Neural progenitor cell (in vitro differentiated cells): ENCODE data around the gene YY1AP1. TPM values are rescaled to one million over a fixed set of nuclear protein-coding genes. Genes with fewer than 3 reads are reported as not detected.

Experiments
- DNase-seq: peaks from one replicate; pipeline ENCODE4 v3.0.0-alpha.2; 2016; ENCODE audit warnings: low spot score
- H2AFZ ChIP-seq: fragments of 200-600 bp; sonication (generic); replicated peaks from 2 replicates; pipeline ENCODE4 v1.6.1; 2016; ENCODE audit warnings: antibody characterized with exemption
- H3F3A ChIP-seq: fragments of 200-600 bp; sonication (generic); 2 replicates; pipeline ENCODE4 v1.6.1; 2016; ENCODE audit warnings: antibody characterized with exemption, low read depth
- H3K27ac ChIP-seq: fragments of 200-600 bp; sonication (generic); 2 replicates; pipeline ENCODE4 v1.5.1; 2016; ENCODE audit warnings: mild to moderate bottlenecking
- H3K27me3 ChIP-seq: fragments of 200-600 bp; sonication (generic); 2 replicates; pipeline ENCODE4 v1.6.1; 2016; ENCODE audit warnings: mild to moderate bottlenecking, moderate library complexity
- H3K36me3 ChIP-seq: fragments of 200-600 bp; sonication (generic); 2 replicates; pipeline ENCODE4 v1.5.1; 2016
- H3K4me1 ChIP-seq: fragments of 200-600 bp; sonication (generic); 2 replicates; pipeline ENCODE4 v1.6.1; 2016; ENCODE audit warnings: mixed run types
- H3K4me2 ChIP-seq: fragments of 200-600 bp; sonication (generic); 2 replicates; pipeline ENCODE4 v1.6.1; 2016
- H3K4me3 ChIP-seq: fragments of 200-600 bp; sonication (generic); 2 replicates; pipeline ENCODE4 v1.5.1; 2016
- H3K79me2 ChIP-seq: fragments of 200-600 bp; sonication (generic); 2 replicates; pipeline ENCODE4 v1.6.1; 2016; ENCODE audit warnings: low read depth
- H3K9ac ChIP-seq: fragments of 200-600 bp; sonication (generic); 2 replicates; pipeline ENCODE4 v1.6.1; 2016
- H3K9me3 ChIP-seq: fragments of 200-600 bp; sonication (generic); 2 replicates; pipeline ENCODE4 v1.5.1; 2016; ENCODE audit warnings: low read depth
- H4K20me1 ChIP-seq: fragments of 200-600 bp; sonication (generic); 2 replicates; pipeline ENCODE4 v1.6.1; 2016; ENCODE audit warnings: low read depth
- H3K27ac Mint-ChIP-seq: 3 replicates; pipeline ENCODE4 v1.8.0; 2021; ENCODE audit warnings: mixed read lengths
- H3K27me3 Mint-ChIP-seq: 2 replicates; pipeline ENCODE4 v1.8.0; 2022; ENCODE audit warnings: low read depth, mild to moderate bottlenecking, inconsistent platforms, moderate library complexity, mixed read lengths; ENCODE audit not compliant: insufficient read depth
- H3K36me3 Mint-ChIP-seq: 3 replicates; pipeline ENCODE4 v1.8.0; 2021; ENCODE audit warnings: mixed read lengths
- H3K4me1 Mint-ChIP-seq: 3 replicates; pipeline ENCODE4 v1.8.0; 2021; ENCODE audit warnings: mixed read lengths
- H3K4me3 Mint-ChIP-seq: 3 replicates; pipeline ENCODE4 v1.8.0; 2021; ENCODE audit warnings: mild to moderate bottlenecking, moderate library complexity, mixed read lengths
- H3K9me3 Mint-ChIP-seq: 3 replicates; pipeline ENCODE4 v1.8.0; 2020; ENCODE audit warnings: mixed read lengths
- EZH2 ChIP-seq: fragments of 200-600 bp; sonication (generic); IDR thresholded peaks from 2 replicates; pipeline ENCODE4 v1.6.1; 2017; ENCODE audit warnings: antibody characterized with exemption, mild to moderate bottlenecking, moderate library complexity
- EZH2phosphoT487 ChIP-seq: fragments of 200-600 bp; sonication (generic); IDR thresholded peaks from 2 replicates; pipeline ENCODE4 v1.6.1; 2017; ENCODE audit warnings: antibody characterized with exemption
- total RNA-seq: library from RNA; depleted of rRNA; stranded (reverse); fragments of >200 nt; gene quantifications from 2 replicates; pipeline ENCODE4 v1.2.3, GENCODE V29; 2015; ENCODE audit warnings: low replicate concordance
- TF ChIP-seq, protein P1 (sequence below): fragments of 200-600 bp; sonication (generic); IDR thresholded peaks from 2 replicates; pipeline ENCODE4 v1.5.1; 2017; ENCODE audit warnings: antibody characterized with exemption, mild to moderate bottlenecking

YY1AP1 gene
- total RNA-seq, 1 donor from 2014 or later = 42.7 TPM

DNA sequence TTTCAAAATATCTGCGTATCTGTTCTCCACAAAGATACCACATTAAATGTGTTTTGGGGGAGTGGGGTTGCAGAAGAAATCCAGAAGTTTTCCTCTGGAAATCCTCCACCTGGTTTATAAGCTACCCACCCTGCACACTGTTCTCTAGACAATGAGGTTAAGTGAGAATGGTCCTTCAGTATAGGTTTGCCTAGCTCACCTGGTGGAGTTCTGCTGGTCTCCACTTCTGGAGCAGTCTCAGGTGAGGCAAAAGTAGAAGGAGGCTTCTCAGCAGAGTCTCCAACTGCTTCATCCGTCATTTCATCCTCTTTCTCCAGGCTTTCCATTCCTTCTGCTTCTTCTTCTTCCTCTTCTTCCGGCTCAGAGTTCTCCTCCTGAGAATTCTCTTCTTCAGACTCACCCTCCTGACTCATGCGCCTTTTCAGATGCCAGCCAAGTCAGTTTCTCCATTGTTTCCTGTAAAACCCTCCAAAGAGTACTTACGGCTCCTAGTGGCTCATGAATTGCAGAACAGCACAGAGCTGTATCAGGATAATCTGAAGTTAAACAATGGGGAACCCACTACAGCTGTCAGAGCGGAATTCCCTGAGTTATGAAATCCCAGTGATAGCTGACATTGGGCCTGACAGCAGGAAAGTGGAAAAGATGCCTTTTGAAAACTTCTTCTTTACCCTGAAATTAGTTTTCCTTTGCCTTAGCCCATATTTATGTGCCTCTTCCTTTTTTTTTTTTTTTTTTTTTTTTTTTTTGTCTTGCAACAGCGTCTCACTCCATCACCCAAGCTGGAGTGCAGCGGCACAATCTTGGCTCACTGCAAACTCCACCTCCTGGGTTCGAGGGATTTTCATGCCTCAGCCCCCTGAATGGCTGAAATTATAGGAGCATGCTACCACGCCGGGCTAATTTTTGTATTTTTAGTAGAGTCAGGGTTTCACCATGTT, 40.1 kb downstream of the YY1AP1 start:
- H3K4me1 Mint-ChIP-seq = peaks cover 11% of the 10 kb centered on the region
- H3K27me3 ChIP-seq = no peaks in the 10 kb centered on the region
- H3K27ac Mint-ChIP-seq = peak overlapping the region; percentile 94
- no peaks in the 10 kb centered on the region for H4K20me1 ChIP-seq
- peak overlapping the region; percentile 93 for H2AFZ ChIP-seq
- no peak overlapping the region for H3K27ac ChIP-seq
- peaks cover 4% of the 10 kb centered on the region for H3K4me1 ChIP-seq
- peak overlapping the region; percentile 73 for H3K4me3 Mint-ChIP-seq
- DNase-seq = peak; percentile 78
- H3K9me3 ChIP-seq = no peaks in the 10 kb centered on the region
- H3K9me3 Mint-ChIP-seq = peaks cover 4% of the 10 kb centered on the region
- no peaks in the 10 kb centered on the region for H3K79me2 ChIP-seq
- H3K4me2 ChIP-seq = peak overlapping the region; percentile 28
- peak overlapping the region; percentile 13 for H3K4me3 ChIP-seq
- H3K36me3 Mint-ChIP-seq = no peaks in the 10 kb centered on the region
- peaks cover 10% of the 10 kb centered on the region for H3F3A ChIP-seq
- no peaks in the 10 kb centered on the region for H3K36me3 ChIP-seq
- TF ChIP-seq EZH2 = no peak
- TF ChIP-seq, protein P1, sequence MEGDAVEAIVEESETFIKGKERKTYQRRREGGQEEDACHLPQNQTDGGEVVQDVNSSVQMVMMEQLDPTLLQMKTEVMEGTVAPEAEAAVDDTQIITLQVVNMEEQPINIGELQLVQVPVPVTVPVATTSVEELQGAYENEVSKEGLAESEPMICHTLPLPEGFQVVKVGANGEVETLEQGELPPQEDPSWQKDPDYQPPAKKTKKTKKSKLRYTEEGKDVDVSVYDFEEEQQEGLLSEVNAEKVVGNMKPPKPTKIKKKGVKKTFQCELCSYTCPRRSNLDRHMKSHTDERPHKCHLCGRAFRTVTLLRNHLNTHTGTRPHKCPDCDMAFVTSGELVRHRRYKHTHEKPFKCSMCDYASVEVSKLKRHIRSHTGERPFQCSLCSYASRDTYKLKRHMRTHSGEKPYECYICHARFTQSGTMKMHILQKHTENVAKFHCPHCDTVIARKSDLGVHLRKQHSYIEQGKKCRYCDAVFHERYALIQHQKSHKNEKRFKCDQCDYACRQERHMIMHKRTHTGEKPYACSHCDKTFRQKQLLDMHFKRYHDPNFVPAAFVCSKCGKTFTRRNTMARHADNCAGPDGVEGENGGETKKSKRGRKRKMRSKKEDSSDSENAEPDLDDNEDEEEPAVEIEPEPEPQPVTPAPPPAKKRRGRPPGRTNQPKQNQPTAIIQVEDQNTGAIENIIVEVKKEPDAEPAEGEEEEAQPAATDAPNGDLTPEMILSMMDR = peak; percentile 59
- peaks cover 5% of the 10 kb centered on the region for H3K27me3 Mint-ChIP-seq
- H3K9ac ChIP-seq = no peak overlapping the region

DNA sequence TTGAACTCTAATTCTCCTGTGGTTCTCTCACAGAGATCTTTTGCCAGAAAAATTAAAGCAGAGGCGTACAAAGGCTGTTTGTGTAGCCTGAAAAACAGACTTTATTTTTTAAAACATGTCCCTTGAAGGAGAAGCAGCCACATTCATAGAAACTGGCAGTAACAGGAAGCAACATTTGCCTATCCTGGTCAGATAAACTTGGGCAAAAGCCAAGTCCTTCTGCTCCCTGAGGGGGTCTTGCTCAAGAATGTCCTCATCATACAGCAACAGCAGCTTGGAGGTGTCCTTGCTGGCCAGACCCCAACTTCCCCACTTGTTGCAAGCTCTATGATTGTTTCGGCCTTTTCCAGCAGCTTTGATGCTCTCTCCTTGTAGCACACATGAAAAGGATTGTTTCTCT, 42.3 kb downstream of the YY1AP1 start:
- Histone ChIP-seq H3K79me2 (no peaks in the 10 kb centered on the region), H3K4me1 (peaks cover 4% of the 10 kb centered on the region), H4K20me1 (no peaks in the 10 kb centered on the region), H3K36me3 (no peaks in the 10 kb centered on the region), H3K27me3 (no peaks in the 10 kb centered on the region), H3K9me3 (no peaks in the 10 kb centered on the region), H3K27ac (no peak overlapping the region), H3K9ac (no peak overlapping the region), H3K4me3 (no peak overlapping the region), H3K4me2 (no peak overlapping the region), H3F3A (peaks cover 10% of the 10 kb centered on the region), H2AFZ (no peak overlapping the region)
- Mint-ChIP-seq H3K27me3 (peaks cover 10% of the 10 kb centered on the region), H3K27ac (no peak overlapping the region), H3K4me1 (peaks cover 11% of the 10 kb centered on the region), H3K4me3 (no peak overlapping the region), H3K36me3 (no peaks in the 10 kb centered on the region), H3K9me3 (peaks cover 25% of the 10 kb centered on the region)
- TF ChIP-seq, protein P1 = no peak
- TF ChIP-seq EZH2 = no peak
- TF ChIP-seq EZH2phosphoT487 = no peak
- no peak for DNase-seq

DNA sequence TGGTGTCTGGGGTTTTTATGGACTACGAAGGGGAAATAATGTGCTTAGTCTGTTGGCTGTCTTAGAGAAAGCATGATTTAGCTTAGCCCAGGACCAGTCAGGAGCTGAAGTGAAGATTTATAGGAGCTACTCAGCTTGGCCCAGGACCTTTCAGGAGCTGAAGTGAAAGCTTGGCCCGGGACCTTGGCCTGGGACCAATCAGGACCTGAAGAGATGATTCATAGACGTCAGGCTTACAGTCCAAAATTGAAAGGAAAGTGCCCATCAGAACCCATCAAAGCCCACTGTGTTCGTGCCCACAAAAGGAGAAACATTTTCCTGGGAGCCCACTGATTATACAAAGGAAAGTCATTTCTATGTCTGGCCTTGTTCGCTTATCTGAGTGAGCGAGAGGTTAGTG, 42.9 kb downstream of the YY1AP1 start:
- no peak for DNase-seq
- peaks cover 11% of the 10 kb centered on the region for H3K4me1 Mint-ChIP-seq
- H3K4me1 ChIP-seq = peaks cover 4% of the 10 kb centered on the region
- H3F3A ChIP-seq = peaks cover 10% of the 10 kb centered on the region
- peaks cover 12% of the 10 kb centered on the region for H3K27me3 Mint-ChIP-seq
- no peak overlapping the region for H3K4me3 Mint-ChIP-seq
- no peaks in the 10 kb centered on the region for H3K79me2 ChIP-seq
- H3K4me2 ChIP-seq = no peak overlapping the region
- TF ChIP-seq EZH2phosphoT487 = no peak
- no peak overlapping the region for H3K27ac Mint-ChIP-seq
- H4K20me1 ChIP-seq = no peaks in the 10 kb centered on the region
- H3K9me3 ChIP-seq = no peaks in the 10 kb centered on the region
- H3K36me3 ChIP-seq = no peaks in the 10 kb centered on the region
- no peak overlapping the region for H2AFZ ChIP-seq
- H3K9ac ChIP-seq = no peak overlapping the region
- H3K36me3 Mint-ChIP-seq = no peaks in the 10 kb centered on the region
- H3K4me3 ChIP-seq = no peak overlapping the region
- H3K27me3 ChIP-seq = no peaks in the 10 kb centered on the region
- no peak overlapping the region for H3K27ac ChIP-seq
- peaks cover 27% of the 10 kb centered on the region for H3K9me3 Mint-ChIP-seq

DNA sequence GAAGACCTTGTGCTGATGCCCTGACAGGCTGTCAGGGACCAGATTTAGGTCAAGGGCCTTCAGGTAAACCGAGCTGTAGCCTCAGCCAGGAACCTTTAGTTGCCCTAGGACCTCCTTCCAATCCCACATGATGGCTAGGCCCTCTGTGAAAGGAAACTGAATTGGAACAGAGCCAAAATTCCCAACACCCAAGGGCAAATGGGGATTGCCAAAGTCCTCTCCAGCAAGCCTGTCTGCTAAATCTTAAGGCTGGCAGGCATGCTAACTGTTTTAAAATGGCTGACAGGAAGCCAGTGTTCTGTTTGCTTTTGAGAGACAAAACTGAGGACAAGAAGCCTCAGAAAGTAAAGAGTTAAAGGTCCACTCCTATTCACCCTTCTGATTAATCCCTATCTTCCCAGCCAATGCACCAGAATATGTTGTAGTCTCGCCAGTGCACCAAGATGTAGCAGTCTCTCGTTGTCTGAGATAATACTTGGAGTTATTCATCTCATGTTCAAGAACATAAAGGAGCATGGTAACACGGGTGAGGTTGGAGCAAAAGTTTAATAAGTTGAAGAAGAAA, 43.5 kb downstream of the YY1AP1 start:
- Histone ChIP-seq H3K27ac (no peak overlapping the region), H3K79me2 (no peaks in the 10 kb centered on the region), H3K27me3 (no peaks in the 10 kb centered on the region), H3K9ac (no peak overlapping the region), H3K36me3 (no peaks in the 10 kb centered on the region), H4K20me1 (no peaks in the 10 kb centered on the region), H3K4me1 (peaks cover 4% of the 10 kb centered on the region), H3F3A (peaks cover 10% of the 10 kb centered on the region), H3K4me3 (no peak overlapping the region), H2AFZ (no peak overlapping the region), H3K4me2 (no peak overlapping the region), H3K9me3 (no peaks in the 10 kb centered on the region)
- no peak for DNase-seq
- TF ChIP-seq EZH2phosphoT487 (no peak), EZH2 (no peak)
- TF ChIP-seq, protein P1 = no peak
- Mint-ChIP-seq H3K27ac (no peak overlapping the region), H3K4me3 (no peak overlapping the region), H3K9me3 (peaks cover 27% of the 10 kb centered on the region), H3K4me1 (peaks cover 11% of the 10 kb centered on the region), H3K36me3 (no peaks in the 10 kb centered on the region), H3K27me3 (peaks cover 12% of the 10 kb centered on the region)
